A549 treated with GW870086 at 1 μM for 4 hours (cell line): Measurements from ENCODE around the gene ENO4. TPM values are rescaled to one million over a fixed set of nuclear protein-coding genes. Genes with fewer than 3 reads are reported as not detected.

Experiments
- total RNA-seq: library from RNA; stranded (reverse); fragments of 200-300 nt; extraction: Qiagen RNA extraction; gene quantifications from 5 replicates; pipeline ENCODE4 v1.2.3, GENCODE V29; 2022; ENCODE audit warnings: low read depth

Gene ENO4, protein sequence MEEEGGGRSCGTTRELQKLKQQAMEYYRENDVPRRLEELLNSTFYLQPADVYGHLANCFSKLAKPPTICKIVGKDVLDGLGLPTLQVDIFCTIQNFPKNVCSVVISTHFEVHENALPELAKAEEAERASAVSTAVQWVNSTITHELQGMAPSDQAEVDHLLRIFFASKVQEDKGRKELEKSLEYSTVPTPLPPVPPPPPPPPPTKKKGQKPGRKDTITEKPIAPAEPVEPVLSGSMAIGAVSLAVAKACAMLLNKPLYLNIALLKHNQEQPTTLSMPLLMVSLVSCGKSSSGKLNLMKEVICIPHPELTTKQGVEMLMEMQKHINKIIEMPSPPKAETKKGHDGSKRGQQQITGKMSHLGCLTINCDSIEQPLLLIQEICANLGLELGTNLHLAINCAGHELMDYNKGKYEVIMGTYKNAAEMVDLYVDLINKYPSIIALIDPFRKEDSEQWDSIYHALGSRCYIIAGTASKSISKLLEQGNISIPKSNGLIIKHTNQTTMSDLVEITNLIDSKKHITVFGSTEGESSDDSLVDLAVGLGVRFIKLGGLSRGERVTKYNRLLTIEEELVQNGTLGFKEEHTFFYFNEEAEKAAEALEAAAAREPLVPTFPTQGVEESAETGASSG
- total RNA-seq: 0.13 to 0.54 TPM (median 0.18 TPM) in 4 of 5 replicates, not detected in the other

DNA sequence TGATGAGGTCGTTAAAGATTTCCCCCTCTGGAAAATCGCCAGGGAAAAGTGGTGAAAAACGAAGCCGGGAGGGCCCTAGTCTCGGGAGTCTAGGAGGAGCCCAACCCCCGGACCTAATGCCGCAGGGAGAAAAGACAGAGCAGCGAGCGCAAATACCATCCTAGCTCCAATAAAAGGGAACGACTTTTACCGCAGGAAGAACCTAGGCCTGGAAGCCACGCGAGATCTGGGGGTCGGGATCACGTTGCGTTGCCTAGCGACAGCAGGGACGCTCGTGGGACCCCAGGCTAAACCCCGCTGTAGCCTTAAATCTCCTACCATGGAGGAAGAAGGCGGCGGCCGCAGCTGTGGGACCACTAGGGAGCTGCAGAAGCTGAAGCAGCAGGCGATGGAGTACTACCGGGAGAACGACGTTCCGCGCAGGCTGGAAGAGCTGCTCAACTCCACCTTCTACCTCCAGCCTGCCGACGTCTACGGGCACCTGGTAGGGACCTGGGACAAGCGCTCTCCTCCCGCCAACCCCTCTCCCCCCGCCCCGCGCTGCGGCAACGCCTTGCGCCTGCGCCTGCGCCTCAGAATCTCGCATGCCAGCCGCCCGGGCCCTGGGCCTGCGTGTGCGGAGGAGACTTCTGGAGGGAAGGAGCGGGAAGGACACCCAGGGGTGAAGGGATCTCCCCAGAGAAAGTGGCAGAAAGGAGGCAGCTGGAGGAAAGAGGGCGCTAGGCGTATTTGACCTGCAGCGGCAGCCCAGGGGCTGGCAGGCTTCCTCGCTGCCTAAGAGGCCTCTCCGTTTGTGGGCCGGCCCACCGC lies at the start of gene ENO4:
Gene ENO4, plus strand, starts transcription at position 252 of the 810 bp plus-strand sequence. Its CDS starts 68 bp downstream, at position 320.

Other genes with a start within 250 kb of the ENO4 start
- 0.09 TPM in 1 of 5 replicates, not detected in the others for gene PNLIPRP2, start 228.5 kb upstream of the ENO4 start, total RNA-seq
- 9.3 to 12.5 TPM (median 11.2 TPM) in 5 replicates for gene HSPA12A, start 106.9 kb upstream of the ENO4 start, total RNA-seq
- 21.9 to 27.6 TPM (median 26.1 TPM) in 5 replicates for gene SHTN1, start 155.7 kb downstream of the ENO4 start, total RNA-seq